Panc1 (cell line): ENCODE data around the gene HINT2. TPM values are rescaled to one million over a fixed set of nuclear protein-coding genes. Genes with fewer than 3 reads are reported as not detected.

Source experiments
- ATAC-seq: fragments of 200-7000 bp; cut with Tn5 transposase; 2 replicates; pipeline ENCODE4 v1.9.1; 2020; ENCODE audit warnings: mild to moderate bottlenecking, moderate library complexity
- BruUV-seq: library from RNA; stranded (reverse); fragments of 400-500 nt; replicated peaks from 2 replicates; lab custom pipeline; 2021; lab: Mats Ljungman, UMichigan
- CTCF ChIA-PET: fragments of 300-600 bp; sonication (Branson Sonifier 250); formaldehyde crosslinking; loops from one replicate; lab custom pipeline; 2022; ENCODE audit warnings: antibody characterized with exemption; lab: Charles Lee
- POLR2A ChIA-PET: fragments of 300-600 bp; sonication (Branson Sonifier 250); formaldehyde crosslinking; loops from one replicate; lab custom pipeline; 2022; ENCODE audit warnings: antibody characterized with exemption; lab: Charles Lee
- DNase-seq: peaks from one replicate; pipeline ENCODE4 v3.0.0-alpha.2; 2010; ENCODE audit warnings: low read depth, low spot score
- H3K27ac ChIP-seq: 2 replicates; pipeline ENCODE4 v1.5.1; 2011; ENCODE audit warnings: mild to moderate bottlenecking, low read length, inconsistent platforms
- H3K27me3 ChIP-seq: fragments of 200-500 bp; sonication (Bioruptor generic); 2 replicates; pipeline ENCODE4 v1.6.0; 2014; ENCODE audit warnings: low read length, inconsistent platforms; ENCODE audit not compliant: control insufficient read depth, insufficient read depth
- H3K36me3 ChIP-seq: fragments of 200-500 bp; sonication (Bioruptor generic); 2 replicates; pipeline ENCODE4 v1.5.1; 2014; ENCODE audit warnings: inconsistent platforms, mild to moderate bottlenecking, low read length, moderate library complexity; ENCODE audit not compliant: control insufficient read depth, insufficient read depth
- H3K4me1 ChIP-seq: 2 replicates; pipeline ENCODE4 v1.5.1; 2011; ENCODE audit warnings: inconsistent platforms, mild to moderate bottlenecking, low read length, moderate library complexity; ENCODE audit not compliant: control insufficient read depth, insufficient read depth
- H3K4me3 ChIP-seq, 2 experiments: 2 replicates each; pipeline ENCODE4 v1.5.1; 2011 to 2012; ENCODE audit warnings: low read depth in 2 of 2, low read length in 2 of 2, mild to moderate bottlenecking in 2 of 2, inconsistent platforms in 1 of 2, moderate library complexity in 1 of 2
- H3K9me3 ChIP-seq: fragments of 200-500 bp; sonication (Bioruptor generic); 2 replicates; pipeline ENCODE4 v1.5.1; 2014; ENCODE audit warnings: low read depth, mild to moderate bottlenecking, inconsistent platforms, low read length, moderate library complexity; ENCODE audit not compliant: control insufficient read depth, insufficient read depth
- CTCF ChIP-seq: fragments of 450-650 bp; IDR thresholded peaks from 2 replicates; pipeline ENCODE4 v1.5.1; 2017; ENCODE audit warnings: mild to moderate bottlenecking
- POLR2AphosphoS5 ChIP-seq: IDR thresholded peaks from 2 replicates; pipeline ENCODE4 v1.6.1; 2012; ENCODE audit warnings: mild to moderate bottlenecking, low read depth, low read length, moderate library complexity
- REST ChIP-seq, 2 experiments: IDR thresholded peaks; 2 replicates each; pipeline ENCODE4 v1.6.1; 2011 to 2012; ENCODE audit warnings: low read depth in 2 of 2, control low read depth in 1 of 2, low read length in 1 of 2, mild to moderate bottlenecking in 1 of 2, moderate library complexity in 1 of 2; ENCODE audit not compliant: insufficient read depth in 1 of 2
- SIN3A ChIP-seq: IDR thresholded peaks from 2 replicates; pipeline ENCODE4 v1.6.1; 2012; ENCODE audit warnings: low read depth, mild to moderate bottlenecking, low read length, moderate library complexity, borderline replicate concordance; ENCODE audit not compliant: insufficient read depth
- TCF7L2 ChIP-seq: IDR thresholded peaks from 2 replicates; pipeline ENCODE4 v1.6.1; 2011; ENCODE audit warnings: mild to moderate bottlenecking, low read depth, low read length, inconsistent platforms
- in situ Hi-C: cut with HindIII; loops from 2 replicates; pipeline ENCODE4 v1.10.0; 2016; ENCODE audit warnings: low sequenced_read_pairs, low pct_unique_long_range_greater_than_20kb
- intact Hi-C: fragments of 100-400 bp; cut with micrococcal nuclease; formaldehyde crosslinking; loops from one replicate; pipeline ENCODE4 v1.10.0; 2022; ENCODE audit not compliant: unreplicated experiment
- total RNA-seq: library from RNA; stranded (reverse); gene quantifications from one replicate; pipeline ENCODE4 v1.2.1, GENCODE V29; 2021; ENCODE audit not compliant: unreplicated experiment

HINT2 gene
- total RNA-seq, 1 experiment from 2014 or later = 75.6 TPM

- Histone ChIP-seq H3K36me3 (no peaks in the 10 kb centered on the region), H3K27ac (no peak overlapping the region), H3K4me3 (no peak overlapping the region), H3K9me3 (no peaks in the 10 kb centered on the region), H3K4me1 (peaks cover 7% of the 10 kb centered on the region), H3K27me3 (no peaks in the 10 kb centered on the region)
- BruUV-seq = no TSS peak
- ChIA-PET CTCF (no interaction called here), POLR2A (no interaction called here)
- ATAC-seq (no peak), DNase-seq (no peak)
- TF ChIP-seq SIN3A (no peak), POLR2AphosphoS5 (no peak), CTCF (no peak), TCF7L2 (no peak), REST (IDR thresholded peaks at IDR 0.05; ENCODE audit: insufficient read depth in 1 of 2, low read depth in 2 of 2, low read length in 1 of 2) (no peak)
- in situ Hi-C loops (no loop called here), intact Hi-C loops (no loop called here)
Observed at GRCh38 chr9:35776018-35776417, 38.8 kb downstream of the HINT2 start.

- Histone ChIP-seq H3K27me3 (no peaks in the 10 kb centered on the region), H3K4me1 (peaks cover 8% of the 10 kb centered on the region), H3K9me3 (no peaks in the 10 kb centered on the region), H3K27ac (no peak overlapping the region), H3K4me3 (no peak overlapping the region), H3K36me3 (no peaks in the 10 kb centered on the region)
- intact Hi-C loops (no loop called here), in situ Hi-C loops (no loop called here)
- BruUV-seq = no TSS peak
- ATAC-seq = peak; percentile 28; the same call in 1 of the 2 replicates
- ChIA-PET CTCF (no interaction called here), POLR2A (no interaction called here)
- DNase-seq = no peak
- TF ChIP-seq POLR2AphosphoS5 (no peak), CTCF (no peak), REST (IDR thresholded peaks at IDR 0.05; ENCODE audit: insufficient read depth in 1 of 2, low read depth in 2 of 2, low read length in 1 of 2) (no peak), TCF7L2 (no peak), SIN3A (no peak)
Observed at GRCh38 chr9:35774907-35775635, 39.8 kb downstream of the HINT2 start.
